Activated CD4-positive, alpha-beta T cell treated with anti-CD3 and anti-CD28 coated beads, Interleukin-2, Interleukin-6, amounts not matched to agents 100 ng/mL and 50 ng/mL, durations not matched to agents 16 hours and 8 hours (primary cell): ENCODE measurements around the gene MMP7.
A peak's percentile ranks its signal among the peaks of the same experiment; 100 is the strongest.

Experiments
- DNase-seq: peaks from one replicate; pipeline ENCODE4 v3.0.0-alpha.2; 2020

MMP7 gene

GRCh38 chr11:102530558-102530957, at the start of gene MMP7:
Gene MMP7 (minus strand): TSS chr11:102530747. CDS start chr11:102530700, 47 bp downstream.
- no peak for DNase-seq

GRCh38 chr11:102577723-102578122, 47.2 kb upstream of the MMP7 start:
- DNase-seq: no peak

- peak; percentile 62 for DNase-seq
Measured at GRCh38 chr11:102577182-102577581, 46.6 kb upstream of the MMP7 start.

GRCh38 chr11:102576350-102576749, 45.8 kb upstream of the MMP7 start:
- no peak for DNase-seq

- DNase-seq: no peak
Measured at GRCh38 chr11:102575012-102575411, 44.5 kb upstream of the MMP7 start.

- no peak for DNase-seq
Measured at GRCh38 chr11:102573851-102574250, 43.3 kb upstream of the MMP7 start.

- DNase-seq: no peak
Measured at GRCh38 chr11:102572554-102573220, 42.1 kb upstream of the MMP7 start.

GRCh38 chr11:102568851-102569250, 38.3 kb upstream of the MMP7 start:
- no peak for DNase-seq

GRCh38 chr11:102566112-102566511, 35.6 kb upstream of the MMP7 start:
- DNase-seq: no peak

GRCh38 chr11:102564110-102564509, 33.6 kb upstream of the MMP7 start:
- DNase-seq: peak; percentile 69

GRCh38 chr11:102561636-102562035, 31.1 kb upstream of the MMP7 start:
- DNase-seq: no peak

- DNase-seq: peak; percentile 63
Measured at GRCh38 chr11:102560555-102561011, 30.0 kb upstream of the MMP7 start.

GRCh38 chr11:102559839-102560238, 29.3 kb upstream of the MMP7 start:
- no peak for DNase-seq

- DNase-seq: no peak
Measured at GRCh38 chr11:102555091-102555490, 24.5 kb upstream of the MMP7 start.

- no peak for DNase-seq
Measured at GRCh38 chr11:102553835-102554282, 23.3 kb upstream of the MMP7 start.

GRCh38 chr11:102552447-102553194, 22.1 kb upstream of the MMP7 start:
- DNase-seq: no peak

- no peak for DNase-seq
Measured at GRCh38 chr11:102552020-102552419, 21.5 kb upstream of the MMP7 start.

GRCh38 chr11:102551169-102551781, 20.7 kb upstream of the MMP7 start:
- no peak for DNase-seq

GRCh38 chr11:102546923-102547471, 16.4 kb upstream of the MMP7 start:
- DNase-seq: no peak

- no peak for DNase-seq
Measured at GRCh38 chr11:102546427-102546826, 15.9 kb upstream of the MMP7 start.

GRCh38 chr11:102545701-102546100, 15.2 kb upstream of the MMP7 start:
- no peak for DNase-seq

GRCh38 chr11:102544594-102544993, 14.0 kb upstream of the MMP7 start:
- no peak for DNase-seq

GRCh38 chr11:102539567-102539966, 9.0 kb upstream of the MMP7 start:
- no peak for DNase-seq

- no peak for DNase-seq
Measured at GRCh38 chr11:102538932-102539331, 8.4 kb upstream of the MMP7 start.
